Prostate gland (tissue), 2 donors: ENCODE measurements around the gene PDE4D. TPM values are rescaled to one million over a fixed set of nuclear protein-coding genes. Genes with fewer than 3 reads are reported as not detected.

Experiments used
- DNase-seq: peaks from one replicate; pipeline ENCODE4 v3.0.0-alpha.2; 2019; ENCODE audit warnings: low spot score
- H3K27ac ChIP-seq, 2 donors: fragments of 200-600 bp; sonication (generic); 2 replicates each; pipeline ENCODE4 v1.5.1; 2017 to 2019
- H3K27me3 ChIP-seq: fragments of 200-600 bp; sonication (generic); replicated peaks from 2 replicates; pipeline ENCODE4 v1.5.1; 2019; ENCODE audit not compliant: insufficient read depth
- H3K36me3 ChIP-seq, 2 donors: fragments of 200-600 bp; sonication (generic); 1 replicate in 1 of 2; 2 replicates in 1 of 2; pipeline versions ENCODE4 v1.5.1 to v1.8.1; 2017 to 2019
- H3K4me1 ChIP-seq: fragments of 200-600 bp; sonication (generic); replicated peaks from 2 replicates; pipeline ENCODE4 v1.5.1; 2019
- H3K4me3 ChIP-seq, 2 donors: fragments of 200-600 bp; sonication (generic); 2 replicates each; pipeline ENCODE4 v1.5.1; 2017 to 2019
- H3K9me3 ChIP-seq: fragments of 200-600 bp; sonication (generic); 2 replicates; pipeline ENCODE4 v1.5.1; 2017
- CTCF ChIP-seq, 4 experiments: fragments of 200-600 bp in 2 of 4; fragments of 450-650 bp in 2 of 4; sonication (generic) in 2 of 4; IDR thresholded peaks; 1 replicate in 3 of 4; 2 replicates in 1 of 4; pipeline ENCODE4 v1.5.1; 2016 to 2019; ENCODE audit warnings: antibody characterized with exemption in 4 of 4, mild to moderate bottlenecking in 2 of 4, moderate library complexity in 2 of 4
- POLR2A ChIP-seq: fragments of 450-650 bp; IDR thresholded peaks from one replicate; pipeline ENCODE4 v1.6.1; 2016; ENCODE audit warnings: antibody characterized with exemption, mild to moderate bottlenecking
- POLR2AphosphoS5 ChIP-seq: sonication (generic); formaldehyde crosslinking; IDR thresholded peaks from one replicate; pipeline ENCODE4 v1.6.1; 2017; ENCODE audit warnings: antibody characterized with exemption
- WGBS: methylation state at CpG from one replicate; pipeline ENCODE4 v1.1.5; 2018; 5-methylcytosine and 5-hydroxymethylcytosine counted together
- intact Hi-C: fragments of 100-400 bp; cut with DNase I; formaldehyde crosslinking; loops from one replicate; pipeline ENCODE4 v1.14.2; 2022
- total RNA-seq, 2 donors: library from RNA; depleted of rRNA; stranded (reverse); fragments of >200 nt; gene quantifications; one replicate each; pipeline ENCODE4 v1.1.0, GENCODE V29; 2016

PDE4D gene
- total RNA-seq, 2 donors from 2014 or later = 64.2 to 75.6 TPM

- intact Hi-C loops = no loop called here
- H3K27ac ChIP-seq = no peak overlapping the region
Measured at GRCh38 chr5:59088546-59088945, 805.0 kb downstream of the PDE4D start.

GRCh38 chr5:59086024-59086423 is 807.5 kb downstream of the PDE4D start:
- Histone ChIP-seq H3K4me1 (no peaks in the 10 kb centered on the region), H3K4me3 (no peak overlapping the region), H3K9me3 (no peaks in the 10 kb centered on the region), H3K36me3 (no peaks in the 10 kb centered on the region), H3K27ac (no peak overlapping the region), H3K27me3 (no peaks in the 10 kb centered on the region)
- no peak for DNase-seq
- WGBS = 53% methylated on average over 1 of the region's 1 CpG
- no peak for TF ChIP-seq POLR2A
- TF ChIP-seq POLR2AphosphoS5 = no peak
- intact Hi-C loops = no loop called here

More at GRCh38 chr5:59088546-59088945, 805.0 kb downstream of the PDE4D start:
- no peak for DNase-seq
- Histone ChIP-seq H3K4me3 (no peak overlapping the region), H3K27me3 (no peaks in the 10 kb centered on the region), H3K4me1 (no peaks in the 10 kb centered on the region), H3K9me3 (no peaks in the 10 kb centered on the region), H3K36me3 (no peaks in the 10 kb centered on the region)
- no peak for TF ChIP-seq POLR2AphosphoS5
- no peak for TF ChIP-seq CTCF (IDR thresholded peaks at IDR 0.05)
- no peak for TF ChIP-seq POLR2A

- Histone ChIP-seq H3K4me1 (no peaks in the 10 kb centered on the region), H3K27me3 (no peaks in the 10 kb centered on the region), H3K9me3 (no peaks in the 10 kb centered on the region), H3K4me3 (no peak overlapping the region), H3K27ac (no peak overlapping the region), H3K36me3 (no peaks in the 10 kb centered on the region)
- 100% methylated on average over 1 of the region's 1 CpG for WGBS
- TF ChIP-seq POLR2A = no peak
- no peak for TF ChIP-seq CTCF (IDR thresholded peaks at IDR 0.05)
- no peak for TF ChIP-seq POLR2AphosphoS5
- intact Hi-C loops = no loop called here
- DNase-seq = no peak
Measured at GRCh38 chr5:59081693-59082092, 811.8 kb downstream of the PDE4D start.

- Histone ChIP-seq H3K36me3 (no peaks in the 10 kb centered on the region), H3K4me1 (no peaks in the 10 kb centered on the region), H3K27ac (no peak overlapping the region), H3K4me3 (no peak overlapping the region), H3K27me3 (no peaks in the 10 kb centered on the region), H3K9me3 (no peaks in the 10 kb centered on the region)
- intact Hi-C loops = no loop called here
- 60% methylated on average over 7 of the region's 7 CpGs for WGBS
- TF ChIP-seq POLR2AphosphoS5 (no peak), POLR2A (no peak), CTCF (IDR thresholded peaks at IDR 0.05) (no peak)
- no peak for DNase-seq
Measured at GRCh38 chr5:59079622-59080620, 813.6 kb downstream of the PDE4D start.

- intact Hi-C loops = no loop called here
- TF ChIP-seq POLR2AphosphoS5 = no peak
- no peak for TF ChIP-seq CTCF (IDR thresholded peaks at IDR 0.05)
- TF ChIP-seq POLR2A = no peak
- Histone ChIP-seq H3K27me3 (no peaks in the 10 kb centered on the region), H3K27ac (no peak overlapping the region), H3K4me1 (no peaks in the 10 kb centered on the region), H3K9me3 (no peaks in the 10 kb centered on the region), H3K36me3 (no peaks in the 10 kb centered on the region), H3K4me3 (no peak overlapping the region)
- DNase-seq = no peak
- 95% methylated on average over 12 of the region's 12 CpGs for WGBS
Measured at GRCh38 chr5:59071755-59072549, 821.6 kb downstream of the PDE4D start.
